ENCODE results near the gene CCNY. TPM values are rescaled to one million over a fixed set of nuclear protein-coding genes. Genes with fewer than 3 reads are reported as not detected.

Gene CCNY
- total RNA-seq, 1 donor from 2014 or later: 85.9 TPM

GRCh38 chr10:35382096-35382495 is 45.8 kb downstream of the CCNY start:
- H3K9me3 ChIP-seq (ENCODE audit: insufficient read depth, low read depth, low read length): no peaks in the 10 kb centered on the region
- FAIRE-seq: no peak
- H3K4me3 ChIP-seq (ENCODE audit: insufficient read depth, low read depth, low read length): no peak overlapping the region
- DNase-seq (ENCODE audit: low read depth): no peak
- H4K20me1 ChIP-seq (ENCODE audit: insufficient read depth, low read length): peaks cover 83% of the 10 kb centered on the region
- no peak overlapping the region for H3K4me3 Mint-ChIP-seq (ENCODE audit: unreplicated experiment)
- H3K27me3 ChIP-seq (ENCODE audit: insufficient read depth, low read length): no peaks in the 10 kb centered on the region
- H3K4me2 ChIP-seq (ENCODE audit: low read length): no peak overlapping the region
- no peak overlapping the region for H3K27ac ChIP-seq (ENCODE audit: low read depth, low read length)
- H3K9ac ChIP-seq (ENCODE audit: low read length): no peak overlapping the region
- no peak for TF ChIP-seq EZH2 (IDR thresholded peaks at IDR 0.05; ENCODE audit: insufficient read depth, low read length)
- no peak for TF ChIP-seq CTCF (IDR thresholded peaks at IDR 0.05; ENCODE audit: insufficient read depth, low read depth, low read length)
- H2AFZ ChIP-seq (ENCODE audit: low read depth, low read length): no peak overlapping the region
- peaks cover 98% of the 10 kb centered on the region for H3K79me2 ChIP-seq (ENCODE audit: insufficient read depth, low read length)
- no peak overlapping the region for H3K27ac Mint-ChIP-seq (ENCODE audit: unreplicated experiment)
- H3K4me1 ChIP-seq (ENCODE audit: insufficient read depth, low read length): peaks cover 26% of the 10 kb centered on the region
- no peaks in the 10 kb centered on the region for H3K27me3 Mint-ChIP-seq (ENCODE audit: low read depth, unreplicated experiment)
- no peaks in the 10 kb centered on the region for H3K36me3 ChIP-seq (ENCODE audit: insufficient read depth, low read length)
- no peaks in the 10 kb centered on the region for H3K9me3 Mint-ChIP-seq (ENCODE audit: unreplicated experiment)
- peaks cover 52% of the 10 kb centered on the region for H3K4me1 Mint-ChIP-seq (ENCODE audit: low read depth, unreplicated experiment)
- peaks cover 2% of the 10 kb centered on the region for H3K36me3 Mint-ChIP-seq (ENCODE audit: low read depth, unreplicated experiment)

DNA sequence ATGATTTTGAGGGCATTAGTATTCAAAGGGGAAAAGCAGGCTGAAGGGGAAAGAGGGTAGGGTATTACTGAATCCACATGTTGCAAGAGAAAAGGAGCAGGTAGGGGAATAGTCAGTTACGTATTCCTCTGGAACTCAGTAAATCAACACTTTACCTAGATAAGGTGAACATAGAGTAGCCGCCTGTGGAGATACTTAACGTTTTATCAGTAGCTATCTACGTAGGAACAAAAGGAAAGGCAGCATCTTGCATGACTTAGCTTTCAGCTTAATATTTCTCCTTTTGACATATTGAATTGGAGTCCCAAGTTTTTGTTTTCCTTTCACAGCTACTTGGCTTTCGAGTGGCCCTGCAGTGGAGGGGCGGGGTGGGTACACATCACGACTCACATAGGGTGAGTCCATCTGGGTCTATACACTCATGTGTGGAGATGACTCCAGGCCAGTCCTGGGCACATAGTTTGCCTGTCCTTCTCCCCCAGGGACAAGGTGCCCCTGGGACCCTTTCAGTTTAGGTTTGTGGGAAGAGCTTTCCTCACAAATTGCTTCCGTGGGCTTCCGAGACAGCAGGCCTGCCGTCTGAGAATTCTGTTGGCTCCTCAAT is 48.1 kb downstream of the CCNY start:
- Histone ChIP-seq H3K79me2 (ENCODE audit: insufficient read depth, low read length) (peaks cover 99% of the 10 kb centered on the region), H3K4me3 (ENCODE audit: insufficient read depth, low read depth, low read length) (no peak overlapping the region), H3K36me3 (ENCODE audit: insufficient read depth, low read length) (no peaks in the 10 kb centered on the region), H3K4me1 (ENCODE audit: insufficient read depth, low read length) (peaks cover 17% of the 10 kb centered on the region), H4K20me1 (ENCODE audit: insufficient read depth, low read length) (peaks cover 83% of the 10 kb centered on the region), H3K27me3 (ENCODE audit: insufficient read depth, low read length) (no peaks in the 10 kb centered on the region), H3K9me3 (ENCODE audit: insufficient read depth, low read depth, low read length) (no peaks in the 10 kb centered on the region), H2AFZ (ENCODE audit: low read depth, low read length) (no peak overlapping the region), H3K9ac (ENCODE audit: low read length) (no peak overlapping the region), H3K27ac (ENCODE audit: low read depth, low read length) (no peak overlapping the region), H3K4me2 (ENCODE audit: low read length) (no peak overlapping the region)
- Mint-ChIP-seq H3K27me3 (ENCODE audit: low read depth, unreplicated experiment) (no peaks in the 10 kb centered on the region), H3K27ac (ENCODE audit: unreplicated experiment) (no peak overlapping the region), H3K4me3 (ENCODE audit: unreplicated experiment) (no peak overlapping the region), H3K36me3 (ENCODE audit: low read depth, unreplicated experiment) (no peaks in the 10 kb centered on the region), H3K9me3 (ENCODE audit: unreplicated experiment) (no peaks in the 10 kb centered on the region), H3K4me1 (ENCODE audit: low read depth, unreplicated experiment) (peaks cover 54% of the 10 kb centered on the region)
- no peak for DNase-seq (ENCODE audit: low read depth)
- TF ChIP-seq EZH2 (IDR thresholded peaks at IDR 0.05; ENCODE audit: insufficient read depth, low read length): no peak
- no peak for TF ChIP-seq CTCF (IDR thresholded peaks at IDR 0.05; ENCODE audit: insufficient read depth, low read depth, low read length)
- no peak for FAIRE-seq

GRCh38 chr10:35386594-35387174 is 50.4 kb downstream of the CCNY start:
- no peaks in the 10 kb centered on the region for H3K36me3 Mint-ChIP-seq (ENCODE audit: low read depth, unreplicated experiment)
- H3K4me1 Mint-ChIP-seq (ENCODE audit: low read depth, unreplicated experiment): peaks cover 37% of the 10 kb centered on the region
- H3K27me3 Mint-ChIP-seq (ENCODE audit: low read depth, unreplicated experiment): no peaks in the 10 kb centered on the region
- DNase-seq (ENCODE audit: low read depth) (no peak), FAIRE-seq (no peak)
- Histone ChIP-seq H3K27me3 (ENCODE audit: insufficient read depth, low read length) (no peaks in the 10 kb centered on the region), H3K79me2 (ENCODE audit: insufficient read depth, low read length) (peaks cover 99% of the 10 kb centered on the region), H2AFZ (ENCODE audit: low read depth, low read length) (no peak overlapping the region), H4K20me1 (ENCODE audit: insufficient read depth, low read length) (peaks cover 88% of the 10 kb centered on the region), H3K4me1 (ENCODE audit: insufficient read depth, low read length) (peaks cover 9% of the 10 kb centered on the region), H3K27ac (ENCODE audit: low read depth, low read length) (no peak overlapping the region), H3K4me2 (ENCODE audit: low read length) (peak overlapping the region; percentile 23), H3K36me3 (ENCODE audit: insufficient read depth, low read length) (no peaks in the 10 kb centered on the region), H3K4me3 (ENCODE audit: insufficient read depth, low read depth, low read length) (no peak overlapping the region), H3K9ac (ENCODE audit: low read length) (no peak overlapping the region), H3K9me3 (ENCODE audit: insufficient read depth, low read depth, low read length) (peaks cover 4% of the 10 kb centered on the region)
- TF ChIP-seq CTCF (IDR thresholded peaks at IDR 0.05; ENCODE audit: insufficient read depth, low read depth, low read length): no peak
- no peak for TF ChIP-seq EZH2 (IDR thresholded peaks at IDR 0.05; ENCODE audit: insufficient read depth, low read length)
- no peak overlapping the region for H3K4me3 Mint-ChIP-seq (ENCODE audit: unreplicated experiment)
- H3K9me3 Mint-ChIP-seq (ENCODE audit: unreplicated experiment): peaks cover 5% of the 10 kb centered on the region
- peak overlapping the region; percentile 77 for H3K27ac Mint-ChIP-seq (ENCODE audit: unreplicated experiment)

Measured in astrocyte (in vitro differentiated cells and primary cell).